ENCODE results near the gene NFATC2IP. TPM values are rescaled to one million over a fixed set of nuclear protein-coding genes. Genes with fewer than 3 reads are reported as not detected.

NFATC2IP gene
- total and polyA plus RNA-seq, 2 donors (not counting 1 experiment from before 2014, with no cell fraction given) = 96.4 to 102 TPM

DNA sequence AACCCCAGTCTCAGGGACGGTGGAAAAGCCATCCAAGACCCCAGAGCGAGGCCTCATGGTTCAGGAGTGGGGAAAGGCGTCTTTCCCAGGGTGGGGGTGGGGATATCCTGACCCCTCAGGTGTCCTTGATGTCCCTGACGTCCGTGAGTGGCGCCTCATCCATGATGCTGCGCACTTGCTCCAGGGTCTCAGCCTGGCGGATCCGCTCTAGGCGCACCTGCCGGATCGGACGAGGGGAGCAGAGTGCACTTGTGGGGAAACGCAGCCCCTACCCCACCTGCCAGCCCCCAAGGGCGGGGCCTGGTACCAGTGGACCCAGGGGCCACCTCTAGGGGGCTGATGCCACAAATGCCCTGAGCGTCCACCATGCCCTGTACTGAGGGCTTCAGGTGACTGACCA, 45.9 kb upstream of the NFATC2IP start:
- Histone ChIP-seq H2AFZ (ENCODE audit: insufficient read depth, low read depth, low read length, poor library complexity, severe bottlenecking) (no peak overlapping the region), H3K27me3 (replicated peaks in 1 of 4; ENCODE audit: control extremely low read depth in 1 of 4, control insufficient read depth in 3 of 4, insufficient read depth in 4 of 4, low read length in 3 of 4) (no peaks in the 10 kb centered on the region), H3K4me3 (ENCODE audit: control extremely low read depth in 1 of 5, extremely low read depth in 1 of 5, insufficient read depth in 1 of 5, low read depth in 2 of 5, low read length in 4 of 5) (no peak overlapping the region), H3K9ac (ENCODE audit: low read length) (no peak overlapping the region), H3K27ac (ENCODE audit: low read length in 2 of 2) (no peak overlapping the region), H3K4me2 (replicated peaks; ENCODE audit: low read depth, low read length, poor library complexity, severe bottlenecking) (no peak overlapping the region), H3K36me3 (replicated peaks in 1 of 2; ENCODE audit: control extremely low read depth in 1 of 2, control insufficient read depth in 1 of 2, extremely low read depth in 1 of 2, insufficient read depth in 2 of 2, low read length in 1 of 2) (peaks cover 5 to 47% of the 10 kb centered on the region in 2 experiments), H3K79me2 (ENCODE audit: control insufficient read depth, insufficient read depth, low read length) (peaks cover 3% of the 10 kb centered on the region), H4K20me1 (ENCODE audit: control insufficient read depth, insufficient read depth, low read length, poor library complexity, severe bottlenecking) (peaks cover 13% of the 10 kb centered on the region), H3K4me1 (ENCODE audit: control insufficient read depth in 2 of 2, insufficient read depth in 2 of 2, low read length in 2 of 2) (peaks cover 12 to 21% of the 10 kb centered on the region in 2 donors), H3K9me3 (ENCODE audit: control extremely low read depth in 1 of 3, control insufficient read depth in 2 of 3, insufficient read depth in 1 of 3, low read length in 2 of 3) (no peaks in the 10 kb centered on the region)
- DNase-seq = no peak
- TF ChIP-seq CTCF (IDR thresholded peaks at IDR 0.05) = no peak
- no peak for TF ChIP-seq EZH2 (IDR thresholded peaks at IDR 0.05; ENCODE audit: borderline replicate concordance, insufficient read depth, low read depth, low read length, poor library complexity, severe bottlenecking)
- intact Hi-C loops (cut with micrococcal nuclease) = no loop called here
- 98% methylated on average over 14 of the region's 16 CpGs for WGBS (ENCODE audit: insufficient coverage)
- Mint-ChIP-seq H3K27ac (no peak overlapping the region), H3K4me3 (no peak overlapping the region), H3K4me1 (peaks cover 16% of the 10 kb centered on the region), H3K9me3 (ENCODE audit: insufficient read depth) (no peaks in the 10 kb centered on the region), H3K27me3 (no peaks in the 10 kb centered on the region)
- ChIA-PET POLR2A (no interaction called here), CTCF (no interaction called here)
- ATAC-seq (ENCODE audit: low read depth) = no peak

GRCh38 chr16:28905229-28905754, 45.4 kb upstream of the NFATC2IP start:
- H3K27me3 Mint-ChIP-seq = no peaks in the 10 kb centered on the region
- H3K4me3 Mint-ChIP-seq = no peak overlapping the region
- Histone ChIP-seq H2AFZ (ENCODE audit: insufficient read depth, low read depth, low read length, poor library complexity, severe bottlenecking) (no peak overlapping the region), H3K9ac (ENCODE audit: low read length) (no peak overlapping the region), H3K36me3 (replicated peaks in 1 of 2; ENCODE audit: control extremely low read depth in 1 of 2, control insufficient read depth in 1 of 2, extremely low read depth in 1 of 2, insufficient read depth in 2 of 2, low read length in 1 of 2) (peaks cover 5 to 47% of the 10 kb centered on the region in 2 experiments), H3K79me2 (ENCODE audit: control insufficient read depth, insufficient read depth, low read length) (peaks cover 3% of the 10 kb centered on the region), H3K9me3 (ENCODE audit: control extremely low read depth in 1 of 3, control insufficient read depth in 2 of 3, insufficient read depth in 1 of 3, low read length in 2 of 3) (no peaks in the 10 kb centered on the region), H3K4me1 (ENCODE audit: control insufficient read depth in 2 of 2, insufficient read depth in 2 of 2, low read length in 2 of 2) (peaks cover 15 to 26% of the 10 kb centered on the region in 2 donors), H3K4me3 (ENCODE audit: control extremely low read depth in 1 of 5, extremely low read depth in 1 of 5, insufficient read depth in 1 of 5, low read depth in 2 of 5, low read length in 4 of 5) (no peak overlapping the region), H3K27ac (ENCODE audit: low read length in 2 of 2) (no peak overlapping the region), H4K20me1 (ENCODE audit: control insufficient read depth, insufficient read depth, low read length, poor library complexity, severe bottlenecking) (peaks cover 13% of the 10 kb centered on the region), H3K4me2 (replicated peaks; ENCODE audit: low read depth, low read length, poor library complexity, severe bottlenecking) (no peak overlapping the region), H3K27me3 (replicated peaks in 1 of 4; ENCODE audit: control extremely low read depth in 1 of 4, control insufficient read depth in 3 of 4, insufficient read depth in 4 of 4, low read length in 3 of 4) (no peaks in the 10 kb centered on the region)
- H3K9me3 Mint-ChIP-seq (ENCODE audit: insufficient read depth) = no peaks in the 10 kb centered on the region
- ChIA-PET CTCF (no interaction called here), POLR2A (no interaction called here)
- ATAC-seq (ENCODE audit: low read depth) (no peak), DNase-seq (no peak)
- intact Hi-C loops (cut with micrococcal nuclease) = no loop called here
- WGBS (ENCODE audit: insufficient coverage) = 98% methylated on average over 6 of the region's 9 CpGs
- H3K4me1 Mint-ChIP-seq = peaks cover 20% of the 10 kb centered on the region
- no peak overlapping the region for H3K27ac Mint-ChIP-seq
- no peak for TF ChIP-seq EZH2 (IDR thresholded peaks at IDR 0.05; ENCODE audit: borderline replicate concordance, insufficient read depth, low read depth, low read length, poor library complexity, severe bottlenecking)
- TF ChIP-seq CTCF (IDR thresholded peaks at IDR 0.05) = no peak
